Daoy (cell line): ENCODE measurements around the gene PRR3. TPM values are rescaled to one million over a fixed set of nuclear protein-coding genes. Genes with fewer than 3 reads are reported as not detected.

Experiments
- DNase-seq: peaks from one replicate; pipeline ENCODE4 v3.0.0-alpha.2; 2015; ENCODE audit warnings: low read depth
- total RNA-seq: library from RNA; depleted of rRNA; stranded (reverse); fragments of >200 nt; shearing (Covaris generic); gene quantifications from 2 replicates; pipeline ENCODE4 v1.2.3, GENCODE V29; 2014

Gene PRR3
- total RNA-seq, 1 experiment from 2014 or later = 18.3 TPM

DNA sequence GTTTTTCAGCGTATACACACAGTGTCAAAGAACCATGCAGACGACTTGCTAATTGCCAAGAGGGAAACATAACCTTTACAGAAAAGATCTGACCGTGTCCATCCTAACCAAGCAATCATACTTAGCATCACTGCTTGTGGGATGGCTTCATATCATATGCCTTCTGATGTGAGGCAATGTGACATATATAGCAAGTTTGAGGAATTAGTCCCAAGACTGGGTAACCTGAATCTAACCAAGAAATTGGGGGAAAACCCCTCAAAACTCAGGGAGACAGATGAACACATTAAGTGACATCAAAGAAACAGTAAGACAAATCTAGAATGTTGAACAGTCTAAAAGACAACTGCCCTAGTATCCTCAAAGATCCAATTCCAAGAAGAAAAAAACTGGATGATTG, 19.2 kb upstream of the PRR3 start:
- no peak for DNase-seq

DNA sequence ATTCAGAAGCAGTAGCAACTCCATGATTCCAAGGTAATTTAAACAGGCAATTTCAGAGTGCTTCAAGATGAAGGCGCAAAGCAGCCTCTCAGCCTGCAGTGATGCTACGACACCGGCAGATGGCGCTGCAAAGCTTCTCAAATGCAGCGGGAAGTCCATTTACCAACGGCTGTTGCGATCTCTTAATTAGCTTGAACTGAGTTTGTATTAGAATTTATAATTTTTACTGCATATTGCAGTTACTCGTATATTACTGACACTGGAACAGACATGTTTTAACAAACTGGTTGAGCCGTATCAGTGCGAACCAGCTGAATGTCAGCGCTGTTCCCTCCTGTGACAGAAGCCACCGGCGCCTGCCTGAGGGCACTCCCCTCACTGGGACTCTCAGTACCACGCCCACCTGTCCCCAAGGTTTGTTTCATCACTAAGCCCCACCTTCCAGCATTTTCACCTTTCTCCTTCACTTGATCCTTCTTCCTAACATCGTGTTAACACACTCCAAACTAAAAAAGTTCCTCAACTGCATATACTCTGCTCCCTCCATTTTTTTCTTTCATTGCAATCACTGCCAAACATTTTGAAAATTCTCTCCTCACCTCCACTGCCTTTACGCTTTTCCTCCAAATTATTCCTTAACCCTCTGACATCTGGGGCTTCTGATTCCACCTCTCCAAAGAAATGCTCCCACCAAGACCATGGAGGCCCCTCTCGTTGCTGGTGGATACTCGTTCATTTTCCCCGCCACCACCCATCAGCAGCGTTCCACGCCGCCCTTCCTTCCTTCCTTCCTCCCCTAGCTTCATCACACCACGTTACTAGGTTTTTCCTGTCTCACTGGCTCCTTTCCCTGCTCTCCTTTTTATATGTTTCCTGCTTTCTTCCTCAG, 15.3 kb upstream of the PRR3 start:
- peak; percentile 87 for DNase-seq

DNA sequence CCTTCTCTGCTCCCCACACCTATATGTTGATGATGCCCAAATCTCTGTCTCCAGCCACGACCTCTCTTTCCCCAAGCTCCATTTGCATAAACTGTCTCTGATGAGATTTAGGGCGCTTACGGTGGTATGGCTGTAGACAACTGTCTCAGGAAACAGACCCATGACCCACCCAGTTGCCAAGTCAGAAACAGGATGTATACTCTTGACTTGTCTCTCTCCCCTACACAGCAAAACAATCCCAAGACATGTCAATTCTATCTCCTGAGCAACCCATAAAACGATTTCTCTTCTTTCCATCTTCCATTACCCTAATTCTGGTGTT, 14.7 kb upstream of the PRR3 start:
- no peak for DNase-seq

DNA sequence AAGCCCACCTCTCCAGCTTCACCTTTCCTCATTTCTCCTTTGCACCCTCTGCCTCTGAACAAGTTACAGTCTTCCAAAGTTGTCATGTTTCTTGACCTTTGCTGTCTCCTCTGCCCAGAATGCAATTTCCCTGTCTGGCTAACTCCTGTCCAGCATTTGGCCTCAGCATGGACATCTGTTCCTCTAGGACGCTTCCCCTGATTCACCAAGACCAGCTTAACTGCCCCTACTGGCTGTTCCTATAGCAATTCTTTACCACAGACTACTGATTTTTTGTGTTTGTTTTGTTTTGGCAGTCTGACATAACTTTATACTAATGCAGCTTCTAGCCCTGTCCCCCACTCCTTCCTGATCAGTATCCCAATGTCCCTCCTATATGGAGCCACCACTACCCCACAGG, 14.2 kb upstream of the PRR3 start:
- DNase-seq = no peak

DNA sequence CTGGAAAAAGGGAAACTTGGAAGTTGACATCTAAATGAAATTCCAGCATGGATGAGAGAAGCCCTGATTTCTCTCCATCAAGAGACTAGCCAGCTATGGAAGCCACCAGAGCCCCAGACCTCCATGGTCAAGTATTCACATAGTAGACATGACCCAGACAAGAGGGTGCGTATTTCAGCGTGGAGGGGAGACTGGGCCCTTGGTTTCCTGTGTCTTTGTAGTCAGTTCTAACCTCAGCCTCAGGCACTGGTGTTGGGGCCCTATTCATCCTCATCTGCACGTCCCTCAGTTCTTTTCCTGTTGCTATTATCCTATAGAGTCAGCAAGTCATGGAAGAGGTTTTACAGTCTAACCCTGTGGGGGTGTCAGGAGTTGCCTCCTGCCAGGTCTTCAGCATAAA, 13.3 kb upstream of the PRR3 start:
- no peak for DNase-seq

DNA sequence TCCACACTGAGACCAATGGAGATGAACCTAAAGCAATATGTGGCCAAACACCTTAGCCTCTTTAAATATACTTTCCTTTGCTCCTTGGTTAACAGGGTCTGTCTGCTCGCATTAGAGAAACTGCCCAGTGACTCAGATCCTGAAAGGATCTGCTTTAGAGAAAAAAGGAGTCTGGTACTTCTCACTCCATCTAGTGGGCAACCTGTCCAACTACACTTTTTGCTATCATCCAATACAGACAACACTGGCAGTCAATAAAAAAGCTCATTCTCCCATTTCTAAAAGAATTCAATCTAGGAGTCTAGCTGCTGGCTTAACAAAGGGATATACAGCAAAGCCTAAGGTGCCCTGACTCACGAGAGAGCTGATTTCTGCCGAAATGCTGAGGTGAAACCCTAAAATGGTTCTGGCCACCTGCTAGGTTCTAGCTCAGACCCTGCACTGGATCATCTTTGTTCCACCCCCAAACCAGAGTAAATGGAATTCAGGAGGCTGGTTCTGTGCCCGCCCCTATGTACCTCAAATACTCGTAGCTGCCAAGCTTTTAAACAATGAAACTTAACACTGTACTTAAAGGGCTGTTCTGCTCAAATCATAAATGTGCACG, 12.3 kb upstream of the PRR3 start:
- peak; percentile 61 for DNase-seq

DNA sequence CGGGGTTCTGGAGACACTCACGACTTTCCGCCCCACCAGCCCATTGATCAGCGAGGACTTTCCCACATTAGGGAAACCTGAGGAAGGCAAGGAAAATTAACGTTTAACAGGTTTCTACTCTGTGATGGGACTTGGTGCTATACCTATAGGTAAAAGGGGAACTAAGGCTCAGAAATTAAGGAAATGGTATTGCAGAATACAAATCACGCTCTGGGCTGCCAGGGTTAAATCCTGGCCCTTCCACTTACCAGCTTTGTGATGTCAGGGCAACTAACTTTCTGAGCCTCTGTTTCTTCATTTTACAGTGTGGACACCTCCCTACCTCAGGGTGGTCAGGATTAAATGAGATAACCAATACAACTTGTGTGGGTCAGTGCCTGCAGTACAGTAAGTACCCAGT, 9.6 kb upstream of the PRR3 start:
- no peak for DNase-seq

DNA sequence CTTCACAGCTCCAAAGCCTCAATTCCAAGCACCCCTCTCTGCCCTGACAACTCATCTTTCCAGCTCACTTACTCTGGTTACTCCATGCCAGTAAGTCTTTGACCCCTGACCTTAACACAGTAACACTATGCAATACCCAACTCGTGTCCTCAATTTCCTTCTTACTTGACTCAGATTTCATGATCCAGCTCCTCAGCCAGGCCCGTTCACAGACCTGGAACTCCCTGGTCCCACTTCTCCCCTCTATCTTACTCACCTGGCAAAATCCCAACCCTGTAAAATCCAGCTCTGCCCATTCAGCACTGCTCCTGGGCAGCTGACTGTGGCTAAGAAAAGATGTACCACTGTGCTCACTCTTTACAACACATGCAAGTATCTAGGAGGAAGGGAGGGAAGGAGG, 8.7 kb upstream of the PRR3 start:
- no peak for DNase-seq

DNA sequence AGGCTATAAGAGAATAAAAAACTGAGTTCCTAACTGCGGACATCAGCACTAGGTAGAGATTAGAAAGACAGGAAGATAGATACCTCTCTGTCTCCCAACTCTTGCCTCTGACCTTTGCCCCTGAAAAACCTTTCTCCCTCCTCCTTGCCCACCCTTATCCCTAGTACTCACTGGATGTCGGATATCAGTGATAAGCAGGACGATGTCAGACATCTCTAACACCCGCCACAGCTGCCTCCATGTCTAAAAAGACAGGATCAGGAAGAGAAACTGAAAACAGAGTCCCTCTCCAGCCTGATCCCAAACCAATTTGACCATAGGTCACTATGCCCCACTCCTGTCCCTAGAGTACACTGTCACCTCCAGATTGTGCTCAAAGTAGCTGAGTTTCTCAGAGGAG, 2.7 kb upstream of the PRR3 start:
- no peak for DNase-seq

DNA sequence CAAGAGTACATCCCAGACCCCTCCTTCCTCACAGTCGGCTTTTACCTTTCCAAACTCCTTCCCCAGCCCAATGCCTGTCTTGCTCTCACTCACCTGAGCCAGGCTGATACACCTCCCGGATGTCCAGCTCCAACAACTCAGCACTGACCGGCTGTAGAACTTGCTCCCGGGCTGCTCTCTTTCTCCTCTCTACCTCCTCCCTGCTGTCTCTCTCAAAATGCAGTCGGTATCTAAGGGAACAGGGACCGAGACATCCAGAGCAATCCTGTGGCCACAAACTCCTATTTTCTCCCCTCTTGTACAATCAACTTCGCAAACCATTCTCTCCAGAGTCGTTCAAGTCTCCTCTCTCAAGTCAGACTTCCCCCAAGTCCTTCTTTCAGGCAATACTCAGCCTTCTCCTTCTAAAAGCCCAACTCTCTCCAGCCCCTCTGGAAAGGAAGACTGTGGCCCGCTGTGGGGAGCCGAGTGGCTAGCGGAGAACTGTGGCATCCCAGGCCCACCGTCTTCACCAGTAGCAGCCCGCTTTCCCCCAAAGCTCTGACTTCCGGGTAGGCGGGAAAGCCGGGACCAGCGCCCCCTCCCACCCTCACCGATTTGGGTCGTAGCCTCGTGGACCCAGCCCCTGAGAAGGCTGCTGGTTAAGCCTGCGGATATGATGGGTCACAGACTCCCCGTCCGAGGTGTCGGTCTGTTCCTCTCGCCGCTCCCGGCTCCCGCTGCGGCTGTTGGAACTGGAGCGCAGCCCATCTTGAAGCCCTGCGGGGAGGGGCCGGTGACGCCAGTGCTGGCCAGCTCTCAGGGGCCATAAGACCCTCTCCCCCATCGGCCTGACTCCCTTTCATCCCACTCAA, 1.9 kb upstream of the PRR3 start:
- DNase-seq = peak; percentile 64

DNA sequence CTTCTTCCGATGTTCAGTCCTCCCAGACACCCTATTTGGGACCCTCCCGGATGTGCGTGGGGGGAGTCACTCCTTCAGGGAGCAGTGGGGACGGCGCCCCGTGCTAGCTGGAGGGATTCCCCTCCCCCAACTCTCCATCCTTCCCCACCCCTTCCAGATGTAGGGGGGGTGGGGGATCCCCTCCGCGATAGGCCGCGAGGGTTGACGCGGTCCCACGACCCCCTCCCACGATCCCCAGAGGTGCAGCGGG, 1.4 kb upstream of the PRR3 start:
- DNase-seq = no peak

DNA sequence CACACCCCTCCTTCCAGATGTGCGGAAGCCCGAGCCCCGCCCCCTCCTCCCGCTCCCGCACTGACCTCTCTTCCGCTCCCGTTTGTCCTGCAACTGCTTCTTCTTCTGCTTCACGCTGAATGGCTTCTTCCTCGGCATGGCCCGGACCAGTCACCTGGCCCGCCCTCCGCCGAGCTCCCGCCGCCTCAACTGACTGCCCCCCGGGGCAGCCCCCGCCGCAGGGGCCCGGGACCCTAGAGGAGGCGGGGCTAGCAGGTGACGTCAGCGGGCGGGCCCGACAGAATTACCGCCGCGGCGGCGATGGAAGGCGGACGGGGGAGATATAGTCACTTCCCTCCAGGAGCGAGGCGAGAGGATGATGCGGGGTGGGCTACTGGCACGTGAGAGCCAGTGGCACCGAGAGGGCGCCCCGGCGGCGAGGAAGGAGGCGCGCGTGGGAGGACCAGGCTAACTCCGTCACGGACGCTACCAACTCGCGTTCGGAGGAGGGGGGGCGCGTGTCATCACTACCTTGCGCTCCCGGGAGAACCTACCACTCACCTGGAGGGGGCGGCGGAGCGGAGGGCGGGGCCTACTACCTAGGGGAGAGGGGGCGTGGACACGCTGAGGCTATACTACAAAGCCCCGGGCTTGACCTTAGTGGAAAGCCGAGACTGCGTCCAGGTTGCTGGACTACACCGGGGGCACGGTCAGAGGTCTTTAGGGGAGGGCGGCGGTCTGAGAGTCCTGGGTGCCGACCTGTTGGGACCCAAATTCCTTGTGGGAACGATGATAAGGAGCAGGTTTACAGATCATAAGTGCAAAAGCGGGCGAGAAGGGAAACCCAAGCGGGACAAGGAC, 809 bp upstream of the PRR3 start, which contains the start of gene GNL1:
Gene GNL1 (minus strand): TSS at position 424 of the 840 bp plus-strand sequence. CDS start 286 bp downstream, at position 138.
- peak; percentile 96 for DNase-seq

DNA sequence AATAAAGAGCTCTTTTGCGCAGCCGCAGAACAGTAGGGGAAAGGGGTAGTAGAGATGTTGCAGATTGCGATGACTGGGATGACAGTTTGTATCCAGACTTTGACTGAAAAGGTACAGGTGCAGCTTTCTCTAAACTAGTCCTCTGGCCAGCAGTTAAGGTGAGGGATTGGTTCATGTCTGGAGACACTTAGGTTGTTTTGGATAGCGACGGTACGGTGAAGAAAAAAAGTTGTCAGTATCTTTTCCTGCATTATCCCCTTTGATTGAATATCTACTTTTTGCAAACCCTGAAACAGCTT, 537 bp downstream of the PRR3 start:
- DNase-seq = no peak

DNA sequence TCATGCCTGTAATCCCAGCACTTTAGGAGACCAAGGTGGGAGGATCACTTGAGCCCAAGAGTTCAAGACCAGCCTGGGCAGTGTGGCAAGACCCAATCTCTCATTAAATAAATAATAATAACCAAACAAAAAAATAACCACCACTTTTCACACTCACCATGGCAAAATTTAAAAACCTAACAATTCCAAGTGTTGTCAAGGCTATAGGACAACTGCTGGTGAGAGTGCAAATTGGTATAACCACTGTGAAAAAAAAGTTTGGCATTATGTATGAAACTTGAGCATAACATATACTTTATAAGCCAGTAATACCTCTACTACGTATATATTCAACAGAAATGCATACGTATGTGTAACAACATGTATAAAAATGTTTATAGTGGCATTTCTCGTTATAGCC, 3.8 kb downstream of the PRR3 start:
- DNase-seq = no peak

DNA sequence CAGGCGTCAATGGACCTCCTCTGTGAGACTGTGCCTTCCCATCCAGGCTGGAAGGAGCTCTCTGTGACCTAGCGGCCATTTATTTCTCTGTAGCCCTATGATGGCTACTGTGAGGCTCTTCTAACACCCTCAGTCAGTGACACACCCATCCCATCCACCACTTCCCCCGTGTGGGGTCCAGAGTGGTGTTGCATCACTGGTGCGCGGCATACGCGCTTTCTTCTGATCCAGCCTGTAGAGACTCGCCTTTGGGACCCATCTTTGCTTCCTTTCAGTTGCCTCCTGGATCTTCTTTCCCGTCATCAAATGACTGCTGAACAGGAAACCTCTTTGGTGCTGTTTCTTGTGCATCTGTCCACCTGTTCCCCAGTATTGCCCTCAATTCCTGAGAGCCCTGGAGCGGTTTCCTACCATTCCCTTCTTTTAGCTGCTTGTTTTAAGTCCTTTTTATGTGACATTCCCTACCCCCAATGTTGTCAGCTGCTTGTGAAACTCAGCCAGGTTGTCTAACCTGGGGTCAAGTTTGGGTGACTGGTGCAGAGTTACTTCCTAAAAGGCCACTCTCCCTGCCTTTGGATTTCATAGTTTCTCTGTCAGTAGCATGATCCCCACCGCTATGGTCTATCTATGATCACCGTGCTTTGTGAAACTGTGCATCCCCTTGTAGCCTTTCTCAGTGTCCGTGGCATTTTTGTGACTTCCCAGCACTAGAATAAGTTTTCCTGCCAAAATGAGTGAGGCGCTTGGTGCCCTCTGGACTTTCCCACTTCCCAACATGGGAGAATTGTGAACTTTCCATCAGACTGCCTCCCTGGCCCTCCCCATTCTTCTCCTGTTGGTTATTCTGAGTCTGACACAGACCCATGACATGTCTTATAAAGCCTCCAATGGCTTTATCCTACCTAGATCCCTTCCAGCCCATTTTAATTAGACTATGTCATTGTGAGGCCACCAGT, 5.7 kb downstream of the PRR3 start:
- no peak for DNase-seq

DNA sequence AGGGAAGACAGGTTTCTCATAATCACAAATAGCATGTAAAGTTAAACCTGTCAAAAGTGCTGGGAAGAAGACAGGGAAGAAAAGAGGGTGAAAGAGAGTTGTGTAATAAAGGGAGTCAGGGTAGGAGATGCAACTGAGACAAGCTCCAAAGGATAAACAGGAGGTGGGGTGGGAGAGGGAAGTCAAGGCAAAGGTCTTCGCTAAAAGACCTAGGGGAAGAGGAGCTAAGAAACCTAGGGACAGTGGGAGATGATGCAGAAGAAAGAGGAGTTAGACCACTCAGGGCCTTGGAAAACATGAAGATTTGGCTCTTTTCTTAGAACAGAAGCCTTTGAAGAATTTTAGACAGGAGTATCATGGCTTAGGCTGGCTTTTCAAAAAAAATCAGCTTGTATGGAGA, 7.0 kb downstream of the PRR3 start:
- DNase-seq = no peak

DNA sequence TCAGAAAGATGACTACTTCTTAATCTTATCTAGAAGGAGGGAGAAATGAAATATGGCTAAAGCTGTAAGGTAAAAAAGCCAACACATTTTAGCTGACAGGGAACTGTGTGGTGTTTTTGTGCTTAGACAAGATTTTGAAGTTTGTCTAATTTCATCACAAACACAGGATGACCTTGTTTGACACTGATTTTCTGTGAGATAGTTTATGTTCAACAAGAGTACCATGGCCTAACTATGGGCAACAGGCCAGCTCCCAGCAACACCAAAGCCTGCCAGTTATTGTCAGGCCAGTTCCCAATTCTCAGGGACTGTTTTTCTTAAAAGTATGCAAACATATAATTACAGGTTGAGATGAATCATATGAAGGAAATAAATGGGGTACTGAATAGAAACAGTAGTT, 8.7 kb downstream of the PRR3 start:
- no peak for DNase-seq

DNA sequence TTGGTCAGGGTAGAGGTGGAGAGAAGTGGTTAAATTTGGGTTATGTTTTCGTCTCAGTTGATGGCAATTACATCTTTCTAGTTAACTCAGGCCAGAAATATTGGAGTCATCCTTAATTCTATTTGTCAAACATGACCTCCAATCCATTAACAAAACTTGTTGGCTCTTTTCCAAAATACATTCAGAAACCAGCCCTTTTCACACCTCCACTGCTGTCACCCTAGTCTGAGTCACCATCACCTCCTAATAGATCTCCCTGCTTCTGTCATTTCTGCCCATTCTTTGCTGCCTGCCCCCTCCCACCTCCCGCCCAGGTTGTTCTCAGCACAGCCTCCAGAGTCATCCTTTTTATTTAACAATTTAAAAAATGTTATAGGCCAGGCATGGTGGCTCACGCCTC, 11.2 kb downstream of the PRR3 start:
- no peak for DNase-seq

DNA sequence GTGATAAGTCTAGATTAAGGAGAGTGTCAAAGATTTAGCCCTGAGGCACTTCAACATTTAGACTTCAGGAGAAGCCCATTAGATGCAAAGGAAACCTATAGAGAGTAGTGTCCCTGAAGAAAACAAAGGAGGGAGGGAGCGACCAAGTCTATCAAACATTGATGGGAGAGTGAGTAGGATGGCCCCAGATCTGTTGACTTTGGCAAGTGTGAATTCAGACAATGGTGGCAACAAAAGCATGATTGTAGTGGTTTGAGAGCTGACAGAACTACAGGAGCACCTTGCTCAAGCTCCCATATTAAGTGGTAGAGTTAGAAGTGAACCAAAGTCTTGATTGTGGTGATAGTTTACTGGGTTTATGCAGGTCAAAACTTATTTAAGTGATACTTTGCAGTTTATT, 13.2 kb downstream of the PRR3 start:
- DNase-seq = no peak

DNA sequence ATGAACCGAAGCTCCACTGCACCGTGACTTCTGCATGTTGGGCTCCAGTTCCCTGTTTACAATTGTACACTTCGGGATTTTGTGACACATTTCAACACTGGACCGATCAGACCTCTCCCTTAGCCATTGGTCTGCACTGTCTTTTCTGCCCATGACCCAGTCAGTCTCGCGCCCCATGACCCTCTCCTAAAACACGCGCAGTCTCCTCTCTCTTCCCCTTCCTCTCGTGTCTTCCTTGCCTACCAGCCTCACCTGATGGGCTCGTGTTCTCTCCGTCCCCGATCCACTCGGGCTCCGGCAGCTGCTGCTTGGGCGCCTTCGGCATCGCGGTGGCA, 13.6 kb downstream of the PRR3 start:
- DNase-seq = no peak

DNA sequence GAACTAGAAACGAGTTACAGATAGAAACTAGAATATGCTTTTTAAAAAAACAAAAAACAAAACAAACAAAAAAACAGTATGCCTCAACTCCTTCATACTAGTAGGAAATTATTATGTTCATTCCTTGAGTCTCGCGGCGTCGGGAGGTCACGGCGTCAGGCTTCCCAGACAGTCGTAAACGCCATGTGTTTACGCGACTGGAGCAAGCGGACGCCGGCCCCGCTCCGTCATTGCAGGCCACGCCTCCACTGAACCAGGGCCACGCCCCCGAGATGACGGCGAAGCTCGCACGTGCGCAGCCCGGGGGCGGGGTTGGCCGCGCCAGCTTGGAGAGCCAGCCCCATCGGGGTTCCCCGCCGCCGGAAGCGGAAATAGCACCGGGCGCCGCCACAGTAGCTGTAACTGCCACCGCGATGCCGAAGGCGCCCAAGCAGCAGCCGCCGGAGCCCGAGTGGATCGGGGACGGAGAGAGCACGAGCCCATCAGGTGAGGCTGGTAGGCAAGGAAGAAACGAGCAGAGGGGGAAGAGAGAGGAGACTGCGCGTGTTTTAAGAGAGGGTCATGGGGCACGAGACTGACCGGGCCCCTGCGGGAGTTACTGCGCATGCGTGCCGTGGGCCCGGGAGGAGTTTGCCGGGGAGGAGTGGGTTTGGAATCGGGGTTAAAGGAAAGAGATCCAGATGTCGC, 14.1 kb downstream of the PRR3 start, which contains the start of gene ABCF1:
Gene ABCF1 (plus strand): TSS at position 368 of the 687 bp plus-strand sequence. CDS start 46 bp downstream, at position 414.
- peak; percentile 99 for DNase-seq
